Calu3 (cell line): ENCODE measurements around the gene MAP4K5. TPM values are rescaled to one million over a fixed set of nuclear protein-coding genes. Genes with fewer than 3 reads are reported as not detected.
A peak's percentile ranks its signal among the peaks of the same experiment; 100 is the strongest.

Experiments used
- BruUV-seq: library from RNA; stranded (reverse); fragments of 400-500 nt; replicated peaks from 2 replicates; lab custom pipeline; 2021; lab: Mats Ljungman, UMichigan
- CTCF ChIA-PET: fragments of 300-600 bp; sonication (Branson Sonifier 250); formaldehyde crosslinking; loops from one replicate; lab custom pipeline; 2022; ENCODE audit warnings: antibody characterized with exemption; lab: Charles Lee
- DNase-seq: peaks from one replicate; pipeline ENCODE4 v3.0.0; 2022
- H3K27ac Mint-ChIP-seq: one replicate; pipeline ENCODE4 v1.8.0; 2022; ENCODE audit warnings: mixed read lengths; ENCODE audit not compliant: unreplicated experiment
- H3K27me3 Mint-ChIP-seq: one replicate; pipeline ENCODE4 v1.8.0; 2022; ENCODE audit warnings: mixed read lengths; ENCODE audit not compliant: unreplicated experiment
- H3K36me3 Mint-ChIP-seq: one replicate; pipeline ENCODE4 v1.8.0; 2022; ENCODE audit warnings: mild to moderate bottlenecking, moderate library complexity, mixed read lengths; ENCODE audit not compliant: insufficient read depth, unreplicated experiment
- H3K4me1 Mint-ChIP-seq: one replicate; pipeline ENCODE4 v1.8.0; 2022; ENCODE audit warnings: mild to moderate bottlenecking, low read depth, mixed read lengths; ENCODE audit not compliant: unreplicated experiment
- H3K4me3 Mint-ChIP-seq: one replicate; pipeline ENCODE4 v1.8.0; 2022; ENCODE audit warnings: mild to moderate bottlenecking, low read depth, moderate library complexity, mixed read lengths; ENCODE audit not compliant: unreplicated experiment
- H3K9me3 Mint-ChIP-seq: one replicate; pipeline ENCODE4 v1.8.0; 2022; ENCODE audit warnings: low read depth, mixed read lengths; ENCODE audit not compliant: unreplicated experiment
- intact Hi-C: fragments of 100-400 bp; cut with micrococcal nuclease; formaldehyde crosslinking; loops from one replicate; pipeline ENCODE4 v1.10.0; 2022; ENCODE audit not compliant: unreplicated experiment
- total RNA-seq: library from RNA; stranded (reverse); gene quantifications from 2 replicates; pipeline ENCODE4 v1.2.3, GENCODE V29; 2022
- TF ChIP-seq, protein P1 (sequence below): fragments of 200-600 bp; IDR thresholded peaks from one replicate; pipeline ENCODE4 v1.8.0; 2022; ENCODE audit warnings: antibody characterized with exemption; ENCODE audit not compliant: unreplicated experiment

MAP4K5 gene
- total RNA-seq, 1 experiment from 2014 or later, result 67.4 TPM

DNA sequence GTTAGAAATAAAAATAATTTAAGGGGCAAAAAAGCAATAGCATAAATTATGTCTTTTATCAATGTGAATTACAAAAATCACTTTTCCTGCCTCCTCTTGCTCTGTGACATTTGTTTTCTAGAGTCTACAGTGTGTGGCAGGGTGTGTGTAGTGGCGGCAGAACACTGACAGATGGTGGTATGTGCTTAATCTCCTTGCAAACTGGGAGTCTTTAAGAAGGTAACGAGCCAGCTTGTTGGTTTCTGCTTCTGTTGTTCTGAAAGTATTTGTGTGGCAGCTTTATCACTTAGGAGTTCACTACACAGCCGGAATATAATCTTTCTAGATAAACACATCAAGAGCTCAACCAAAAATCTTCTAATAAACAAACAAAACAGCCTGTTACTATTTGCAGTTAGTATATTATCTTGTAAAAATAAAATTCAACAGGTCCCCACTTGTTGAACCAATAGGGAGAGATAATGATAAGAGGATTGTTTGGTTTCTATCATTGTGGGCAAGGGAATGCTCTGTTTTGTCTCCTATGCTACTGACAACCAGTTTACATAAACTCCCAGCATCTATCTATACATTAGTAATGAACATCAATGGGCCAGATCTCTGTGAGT is 148.6 kb downstream of the MAP4K5 start:
- H3K27ac Mint-ChIP-seq, result no peak overlapping the region
- CTCF ChIA-PET, result no interaction called here
- intact Hi-C loops, result no loop called here

DNA sequence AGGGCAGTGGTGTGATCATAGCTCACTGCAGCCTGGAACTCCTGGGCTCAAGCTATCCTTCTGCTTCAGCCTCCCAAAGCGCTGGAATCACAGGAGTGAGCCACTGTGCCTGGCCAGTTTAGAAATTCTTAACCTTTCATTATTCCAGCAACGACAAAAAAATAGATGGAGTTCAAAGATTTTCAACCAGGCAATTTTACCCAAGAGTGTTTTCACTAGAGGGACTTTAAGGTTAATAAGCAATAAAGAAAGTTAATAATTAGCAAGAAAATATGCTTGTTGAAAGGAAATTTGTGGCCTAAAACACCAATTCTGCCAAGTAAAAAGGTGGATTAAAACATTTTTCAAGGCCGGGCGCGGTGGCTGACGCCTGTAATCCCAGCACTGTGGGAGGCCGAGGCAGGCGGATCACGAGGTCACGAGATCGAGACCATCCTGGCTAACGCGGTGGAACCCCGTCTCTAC is 150.5 kb downstream of the MAP4K5 start:
- Mint-ChIP-seq H3K4me1 (no peaks in the 10 kb centered on the region), H3K4me3 (peak overlapping the region; percentile 15), H3K27ac (no peak overlapping the region), H3K36me3 (no peaks in the 10 kb centered on the region), H3K27me3 (no peaks in the 10 kb centered on the region), H3K9me3 (no peaks in the 10 kb centered on the region)
- CTCF ChIA-PET, result interaction anchor here (0.6 kb wide), 1 partner anchor 542 kb away, joined by 3 read pairs; no protein-coding TSS in a partner anchor
- no peak for DNase-seq
- TF ChIP-seq, protein P1, sequence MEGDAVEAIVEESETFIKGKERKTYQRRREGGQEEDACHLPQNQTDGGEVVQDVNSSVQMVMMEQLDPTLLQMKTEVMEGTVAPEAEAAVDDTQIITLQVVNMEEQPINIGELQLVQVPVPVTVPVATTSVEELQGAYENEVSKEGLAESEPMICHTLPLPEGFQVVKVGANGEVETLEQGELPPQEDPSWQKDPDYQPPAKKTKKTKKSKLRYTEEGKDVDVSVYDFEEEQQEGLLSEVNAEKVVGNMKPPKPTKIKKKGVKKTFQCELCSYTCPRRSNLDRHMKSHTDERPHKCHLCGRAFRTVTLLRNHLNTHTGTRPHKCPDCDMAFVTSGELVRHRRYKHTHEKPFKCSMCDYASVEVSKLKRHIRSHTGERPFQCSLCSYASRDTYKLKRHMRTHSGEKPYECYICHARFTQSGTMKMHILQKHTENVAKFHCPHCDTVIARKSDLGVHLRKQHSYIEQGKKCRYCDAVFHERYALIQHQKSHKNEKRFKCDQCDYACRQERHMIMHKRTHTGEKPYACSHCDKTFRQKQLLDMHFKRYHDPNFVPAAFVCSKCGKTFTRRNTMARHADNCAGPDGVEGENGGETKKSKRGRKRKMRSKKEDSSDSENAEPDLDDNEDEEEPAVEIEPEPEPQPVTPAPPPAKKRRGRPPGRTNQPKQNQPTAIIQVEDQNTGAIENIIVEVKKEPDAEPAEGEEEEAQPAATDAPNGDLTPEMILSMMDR, result no peak
- BruUV-seq, result no TSS peak
- intact Hi-C loops, result no loop called here

More for the DNA sequence above, 148.6 kb downstream of the MAP4K5 start:
- H3K27me3 Mint-ChIP-seq, result no peaks in the 10 kb centered on the region
- no peaks in the 10 kb centered on the region for H3K9me3 Mint-ChIP-seq
- H3K4me3 Mint-ChIP-seq, result no peak overlapping the region
- H3K4me1 Mint-ChIP-seq, result peaks cover 7% of the 10 kb centered on the region
- TF ChIP-seq, protein P1, result no peak
- DNase-seq, result no peak
- peaks cover 4% of the 10 kb centered on the region for H3K36me3 Mint-ChIP-seq
- no TSS peak for BruUV-seq

- no peaks in the 10 kb centered on the region for H3K9me3 Mint-ChIP-seq
- no peak overlapping the region for H3K27ac Mint-ChIP-seq
- no peak for DNase-seq
- TF ChIP-seq, protein P1, result no peak
- no peaks in the 10 kb centered on the region for H3K4me1 Mint-ChIP-seq
- intact Hi-C loops, result no loop called here
- CTCF ChIA-PET, result interaction anchor here (1.1 kb wide), 1 partner anchor 54 kb away, joined by 4 read pairs; no protein-coding TSS in a partner anchor
- BruUV-seq, result no TSS peak
- H3K27me3 Mint-ChIP-seq, result no peaks in the 10 kb centered on the region
- H3K36me3 Mint-ChIP-seq, result no peaks in the 10 kb centered on the region
- H3K4me3 Mint-ChIP-seq, result no peak overlapping the region
Observed at GRCh38 chr14:50381008-50381407, 151.4 kb downstream of the MAP4K5 start.

DNA sequence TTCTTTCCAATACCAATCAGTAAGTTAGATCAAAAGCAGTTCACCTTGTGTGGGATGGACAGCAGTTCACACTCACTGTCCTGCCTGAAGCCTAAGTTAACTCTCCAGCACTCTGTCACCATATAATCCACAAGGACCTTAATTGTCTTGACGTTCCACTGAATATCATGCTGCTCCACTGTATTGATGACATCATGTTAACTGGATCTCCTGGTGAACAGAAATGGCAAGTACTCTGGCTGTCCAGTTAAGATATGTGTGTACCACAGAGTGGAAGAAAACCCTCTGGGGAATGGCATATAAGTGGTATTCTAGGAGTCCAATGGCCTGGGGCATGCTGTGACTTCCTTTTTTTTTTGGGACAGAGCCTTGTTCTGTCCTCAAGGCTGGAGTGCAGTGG is 151.9 kb downstream of the MAP4K5 start:
- intact Hi-C loops, result no loop called here
- no peak for DNase-seq
- Mint-ChIP-seq H3K9me3 (no peaks in the 10 kb centered on the region), H3K4me1 (no peaks in the 10 kb centered on the region), H3K27me3 (no peaks in the 10 kb centered on the region), H3K4me3 (no peak overlapping the region), H3K27ac (no peak overlapping the region), H3K36me3 (no peaks in the 10 kb centered on the region)
- CTCF ChIA-PET, result interaction anchor here (1.1 kb wide), 1 partner anchor 54 kb away, joined by 4 read pairs; no protein-coding TSS in a partner anchor
- no TSS peak for BruUV-seq
- TF ChIP-seq, protein P1, result no peak
